ENCODE measurements around the gene ABHD10.

DNA sequence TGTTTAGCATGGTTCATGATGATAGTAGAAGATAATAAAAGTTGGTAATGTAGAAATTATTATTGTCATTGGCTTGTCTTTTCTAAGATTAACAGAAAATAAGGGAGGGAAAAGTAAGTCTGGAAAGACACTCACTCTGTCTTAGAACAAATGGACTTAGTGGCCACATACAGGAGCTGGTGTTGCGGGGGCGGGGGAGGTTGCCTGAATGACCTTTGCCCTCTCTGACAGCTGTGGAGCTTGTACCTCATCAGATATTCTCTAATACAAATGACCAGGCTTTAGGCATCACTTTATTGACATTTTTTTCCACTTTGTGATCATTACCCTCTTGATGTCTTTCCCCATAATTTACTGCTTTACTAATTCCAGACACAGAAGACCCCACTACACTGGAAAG lies 25.8 kb downstream of the ABHD10 start:
- TF ChIP-seq, protein P1, sequence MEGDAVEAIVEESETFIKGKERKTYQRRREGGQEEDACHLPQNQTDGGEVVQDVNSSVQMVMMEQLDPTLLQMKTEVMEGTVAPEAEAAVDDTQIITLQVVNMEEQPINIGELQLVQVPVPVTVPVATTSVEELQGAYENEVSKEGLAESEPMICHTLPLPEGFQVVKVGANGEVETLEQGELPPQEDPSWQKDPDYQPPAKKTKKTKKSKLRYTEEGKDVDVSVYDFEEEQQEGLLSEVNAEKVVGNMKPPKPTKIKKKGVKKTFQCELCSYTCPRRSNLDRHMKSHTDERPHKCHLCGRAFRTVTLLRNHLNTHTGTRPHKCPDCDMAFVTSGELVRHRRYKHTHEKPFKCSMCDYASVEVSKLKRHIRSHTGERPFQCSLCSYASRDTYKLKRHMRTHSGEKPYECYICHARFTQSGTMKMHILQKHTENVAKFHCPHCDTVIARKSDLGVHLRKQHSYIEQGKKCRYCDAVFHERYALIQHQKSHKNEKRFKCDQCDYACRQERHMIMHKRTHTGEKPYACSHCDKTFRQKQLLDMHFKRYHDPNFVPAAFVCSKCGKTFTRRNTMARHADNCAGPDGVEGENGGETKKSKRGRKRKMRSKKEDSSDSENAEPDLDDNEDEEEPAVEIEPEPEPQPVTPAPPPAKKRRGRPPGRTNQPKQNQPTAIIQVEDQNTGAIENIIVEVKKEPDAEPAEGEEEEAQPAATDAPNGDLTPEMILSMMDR (IDR thresholded peaks at IDR 0.05), result no peak
- no peak for TF ChIP-seq EZH2 (IDR thresholded peaks at IDR 0.05)
- no peak for TF ChIP-seq EZH2phosphoT487 (IDR thresholded peaks at IDR 0.05)
